ENCODE measurements around the gene EFNA5.

Gene EFNA5

DNA sequence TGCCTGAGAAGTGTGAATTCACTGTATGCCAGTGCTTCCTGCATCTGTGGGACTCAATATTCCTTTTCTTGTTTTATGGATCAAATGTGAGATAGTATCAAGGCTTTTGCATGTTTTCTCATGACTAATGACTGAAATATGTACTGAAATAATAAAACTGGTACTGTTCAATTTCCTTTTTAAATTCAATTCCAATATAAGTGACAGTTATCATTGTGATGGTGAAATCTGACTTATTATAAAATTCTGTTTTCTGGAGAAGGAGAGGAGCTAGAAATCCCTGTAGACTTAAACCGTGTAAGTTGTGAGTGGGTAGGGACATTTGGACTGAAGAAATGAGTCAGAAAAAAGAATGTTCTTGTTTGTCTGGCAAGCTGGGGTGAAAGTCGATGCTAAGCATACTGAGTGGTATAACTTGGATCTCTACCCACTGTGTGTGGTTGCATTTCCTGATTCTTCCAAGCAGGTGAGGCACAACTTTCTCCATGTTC lies 245.2 kb downstream of the EFNA5 start:
- Mint-ChIP-seq H3K4me3 (no peak overlapping the region), H3K9me3 (ENCODE audit: low read depth) (no peaks in the 10 kb centered on the region), H3K27me3 (peaks cover 3% of the 10 kb centered on the region), H3K4me1 (ENCODE audit: low read depth) (no peaks in the 10 kb centered on the region), H3K36me3 (no peaks in the 10 kb centered on the region), H3K27ac (no peak overlapping the region)

DNA sequence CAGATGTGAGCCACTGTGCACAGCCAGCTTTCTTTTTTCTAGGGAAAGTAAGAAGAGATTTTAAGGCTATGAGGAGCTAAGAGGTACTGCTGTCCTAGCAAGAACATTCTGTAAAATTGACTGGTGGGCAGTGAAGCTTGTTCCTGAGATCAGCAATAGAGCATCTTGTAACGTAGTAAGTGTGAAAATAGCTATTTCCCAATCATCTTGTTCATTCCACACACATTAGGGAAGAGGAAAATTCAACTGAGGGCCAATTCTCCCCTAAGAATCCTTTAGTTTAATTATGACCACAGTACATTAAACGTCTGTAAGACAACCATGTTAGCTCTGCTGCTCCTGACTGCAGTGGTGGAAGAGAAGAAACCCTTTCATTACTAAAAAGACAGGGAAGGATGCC lies 246.2 kb downstream of the EFNA5 start:
- Mint-ChIP-seq H3K4me1 (ENCODE audit: low read depth) (no peaks in the 10 kb centered on the region), H3K9me3 (ENCODE audit: low read depth) (no peaks in the 10 kb centered on the region), H3K27ac (no peak overlapping the region), H3K4me3 (no peak overlapping the region), H3K27me3 (peaks cover 3% of the 10 kb centered on the region), H3K36me3 (no peaks in the 10 kb centered on the region)

DNA sequence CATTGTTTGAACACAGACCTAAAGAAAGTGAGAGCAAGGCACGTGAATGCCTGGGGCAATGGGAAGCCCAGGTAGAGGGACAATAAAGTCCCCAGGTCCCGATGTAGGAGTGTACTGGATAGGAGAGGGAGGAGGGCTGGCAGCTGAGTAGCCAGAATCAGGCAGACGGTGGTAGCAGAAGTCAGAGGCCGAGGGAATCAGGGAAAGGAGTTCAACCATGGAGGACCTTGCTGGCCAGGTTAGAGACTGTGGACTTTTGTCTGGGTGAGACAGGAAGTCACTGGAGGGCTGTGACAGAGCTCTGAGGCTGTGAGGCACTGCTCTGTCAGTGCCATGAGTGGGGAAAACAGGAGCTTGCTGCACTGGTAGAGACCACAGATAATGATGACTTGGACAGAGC lies 248.2 kb downstream of the EFNA5 start:
- H3K9me3 Mint-ChIP-seq (ENCODE audit: low read depth) = no peaks in the 10 kb centered on the region

DNA sequence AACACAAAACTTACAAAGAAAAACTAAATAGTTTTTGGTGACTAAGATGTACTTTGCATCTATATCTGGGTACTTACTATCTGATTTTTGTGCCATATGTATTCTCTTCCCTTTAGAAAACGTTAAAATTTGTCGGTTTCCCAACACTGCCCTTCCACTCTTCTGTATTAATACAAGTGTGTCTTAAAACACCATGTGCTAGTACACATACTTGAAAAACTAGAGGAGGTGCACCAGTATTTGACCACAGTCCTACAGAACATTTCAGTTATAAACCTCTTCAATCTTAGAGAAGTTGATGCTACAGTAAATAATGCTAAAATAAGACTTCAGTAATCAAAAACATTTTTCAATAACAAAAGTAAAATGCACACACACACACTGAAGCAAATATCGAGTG lies 251.2 kb downstream of the EFNA5 start:
- no peaks in the 10 kb centered on the region for H3K9me3 Mint-ChIP-seq (ENCODE audit: low read depth)
- H3K27me3 Mint-ChIP-seq = peaks cover 1% of the 10 kb centered on the region
- H3K36me3 Mint-ChIP-seq = no peaks in the 10 kb centered on the region
- no peaks in the 10 kb centered on the region for H3K4me1 Mint-ChIP-seq (ENCODE audit: low read depth)
- no peak overlapping the region for H3K27ac Mint-ChIP-seq
- H3K4me3 Mint-ChIP-seq = no peak overlapping the region

More for the DNA sequence above, 248.2 kb downstream of the EFNA5 start:
- Mint-ChIP-seq H3K4me1 (ENCODE audit: low read depth) (no peaks in the 10 kb centered on the region), H3K4me3 (no peak overlapping the region), H3K36me3 (no peaks in the 10 kb centered on the region), H3K27ac (no peak overlapping the region), H3K27me3 (no peaks in the 10 kb centered on the region)

DNA sequence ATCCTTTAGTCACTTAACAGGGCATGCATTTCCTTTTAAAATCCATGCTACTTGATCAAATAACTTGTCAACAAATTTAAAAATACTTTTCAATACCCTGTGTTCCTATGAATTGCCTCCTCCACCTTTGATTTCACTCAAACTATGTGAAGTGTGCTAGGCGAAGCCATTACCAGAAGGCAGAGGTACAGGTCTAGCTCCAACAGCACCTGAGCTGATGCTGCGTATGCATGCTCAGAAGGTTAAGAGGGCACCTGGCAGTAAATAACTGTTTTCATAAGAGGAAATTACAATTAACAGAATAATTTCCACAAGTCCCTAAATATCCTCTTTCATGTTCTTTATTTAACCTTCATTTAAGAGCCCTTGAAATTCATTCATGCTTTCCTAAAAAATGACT lies 251.8 kb downstream of the EFNA5 start:
- Mint-ChIP-seq H3K4me3 (no peak overlapping the region), H3K27ac (no peak overlapping the region), H3K27me3 (peaks cover 3% of the 10 kb centered on the region), H3K4me1 (ENCODE audit: low read depth) (no peaks in the 10 kb centered on the region), H3K9me3 (ENCODE audit: low read depth) (no peaks in the 10 kb centered on the region), H3K36me3 (no peaks in the 10 kb centered on the region)

DNA sequence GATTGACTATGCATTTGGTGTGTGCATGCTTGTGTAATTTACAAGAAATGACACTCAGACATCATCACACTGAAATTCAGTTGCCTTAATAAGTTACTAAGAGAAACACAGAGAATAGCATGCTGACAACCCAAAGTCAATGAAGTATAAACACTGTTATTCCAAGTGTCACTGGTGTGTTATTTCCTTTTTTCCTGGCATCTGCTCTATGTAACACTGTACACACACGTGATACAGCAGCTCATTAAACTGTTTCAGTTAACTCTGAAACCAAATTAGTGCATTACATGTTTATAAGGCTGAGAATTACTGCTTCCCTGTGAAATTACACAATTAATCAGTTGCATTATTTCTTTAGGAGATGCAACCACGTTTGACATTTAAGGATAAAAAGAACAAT lies 252.7 kb downstream of the EFNA5 start:
- H3K27ac Mint-ChIP-seq = no peak overlapping the region
- no peaks in the 10 kb centered on the region for H3K4me1 Mint-ChIP-seq (ENCODE audit: low read depth)
- no peak overlapping the region for H3K4me3 Mint-ChIP-seq
- H3K36me3 Mint-ChIP-seq = no peaks in the 10 kb centered on the region
- peaks cover 3% of the 10 kb centered on the region for H3K27me3 Mint-ChIP-seq
- H3K9me3 Mint-ChIP-seq (ENCODE audit: low read depth) = no peaks in the 10 kb centered on the region

DNA sequence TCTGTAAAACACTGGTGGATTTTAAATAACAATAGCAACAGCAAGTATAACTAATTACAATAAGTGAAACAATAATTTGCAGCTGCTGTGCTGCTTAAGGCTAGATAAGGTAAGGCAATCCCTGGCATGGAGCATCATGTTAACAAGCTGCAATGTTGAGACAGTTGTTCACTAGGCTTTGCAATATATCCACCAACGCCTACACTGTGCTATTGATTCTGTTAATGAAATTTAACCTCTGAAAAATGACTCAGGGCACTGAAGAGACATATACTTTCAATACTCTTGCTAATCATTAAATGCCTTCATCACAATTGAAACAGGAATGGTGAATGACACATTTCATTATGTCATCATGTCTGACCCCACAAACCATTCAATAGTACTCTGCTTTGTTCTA lies 255.0 kb downstream of the EFNA5 start:
- no peaks in the 10 kb centered on the region for H3K4me1 Mint-ChIP-seq (ENCODE audit: low read depth)
- H3K36me3 Mint-ChIP-seq = no peaks in the 10 kb centered on the region
- no peak overlapping the region for H3K27ac Mint-ChIP-seq
- no peaks in the 10 kb centered on the region for H3K9me3 Mint-ChIP-seq (ENCODE audit: low read depth)
- H3K4me3 Mint-ChIP-seq = no peak overlapping the region
- peaks cover 3% of the 10 kb centered on the region for H3K27me3 Mint-ChIP-seq

DNA sequence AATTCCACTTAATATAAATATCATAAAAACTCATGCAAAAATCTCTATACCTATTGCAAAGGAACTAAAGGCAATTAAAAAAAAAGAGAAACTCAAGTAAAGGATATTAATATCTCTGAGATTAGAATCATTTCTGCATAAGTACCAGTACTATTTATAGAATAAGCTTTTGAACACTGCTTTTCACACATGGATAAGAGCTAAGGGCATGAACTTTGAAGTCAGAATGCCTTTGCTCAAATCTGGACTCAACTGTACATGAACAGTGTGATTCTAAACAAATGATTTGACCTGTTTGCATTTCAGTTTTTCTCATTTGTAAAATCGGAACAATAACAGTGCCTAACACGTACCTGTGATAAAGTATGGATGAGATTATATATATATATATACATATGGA lies 255.9 kb downstream of the EFNA5 start:
- Mint-ChIP-seq H3K9me3 (ENCODE audit: low read depth) (no peaks in the 10 kb centered on the region), H3K4me1 (ENCODE audit: low read depth) (no peaks in the 10 kb centered on the region), H3K36me3 (no peaks in the 10 kb centered on the region), H3K27ac (no peak overlapping the region), H3K4me3 (no peak overlapping the region), H3K27me3 (peaks cover 3% of the 10 kb centered on the region)

DNA sequence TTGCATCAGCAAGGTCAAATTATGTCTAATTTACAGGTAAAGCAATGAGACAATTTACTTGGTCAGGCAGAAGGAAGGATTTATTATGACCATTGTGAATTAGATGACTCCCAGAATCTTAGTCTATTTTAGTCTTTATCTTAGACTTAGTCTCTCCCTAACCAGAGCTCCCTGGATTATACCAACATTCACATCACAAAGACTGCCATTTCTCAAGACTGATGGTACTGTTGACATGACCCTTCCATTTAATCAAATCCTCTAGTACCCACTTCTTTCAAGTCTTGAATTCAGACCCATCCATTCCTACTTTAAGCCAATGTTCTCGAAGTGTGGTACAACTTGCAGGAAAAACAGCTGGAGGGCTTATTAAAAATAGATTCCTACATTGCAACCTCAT lies 257.0 kb downstream of the EFNA5 start:
- Mint-ChIP-seq H3K27me3 (peaks cover 3% of the 10 kb centered on the region), H3K4me1 (ENCODE audit: low read depth) (no peaks in the 10 kb centered on the region), H3K4me3 (no peak overlapping the region), H3K27ac (no peak overlapping the region), H3K9me3 (ENCODE audit: low read depth) (no peaks in the 10 kb centered on the region), H3K36me3 (no peaks in the 10 kb centered on the region)

DNA sequence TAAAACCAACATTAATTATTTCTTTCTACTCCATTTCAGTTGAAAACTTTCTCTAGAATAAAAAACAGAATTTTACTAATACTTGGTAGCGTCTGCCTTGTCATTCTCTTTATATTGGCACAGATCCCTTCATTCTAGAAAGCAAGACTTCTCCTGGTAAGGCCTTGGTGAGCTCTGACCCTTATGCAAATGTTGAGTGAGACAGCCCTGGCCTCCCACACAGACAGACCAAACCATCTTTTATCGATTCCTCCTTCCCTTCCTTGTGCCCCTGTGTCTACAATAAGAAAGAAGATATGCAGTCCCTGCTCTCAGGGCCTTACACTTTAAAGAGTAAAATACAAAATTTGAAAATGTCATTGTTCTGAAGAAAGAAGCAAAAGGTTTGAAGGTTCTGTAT lies 262.2 kb downstream of the EFNA5 start:
- H3K36me3 Mint-ChIP-seq = no peaks in the 10 kb centered on the region
- no peak overlapping the region for H3K4me3 Mint-ChIP-seq
- H3K27ac Mint-ChIP-seq = no peak overlapping the region
- peaks cover 2% of the 10 kb centered on the region for H3K27me3 Mint-ChIP-seq
- no peaks in the 10 kb centered on the region for H3K9me3 Mint-ChIP-seq (ENCODE audit: low read depth)
- no peaks in the 10 kb centered on the region for H3K4me1 Mint-ChIP-seq (ENCODE audit: low read depth)

DNA sequence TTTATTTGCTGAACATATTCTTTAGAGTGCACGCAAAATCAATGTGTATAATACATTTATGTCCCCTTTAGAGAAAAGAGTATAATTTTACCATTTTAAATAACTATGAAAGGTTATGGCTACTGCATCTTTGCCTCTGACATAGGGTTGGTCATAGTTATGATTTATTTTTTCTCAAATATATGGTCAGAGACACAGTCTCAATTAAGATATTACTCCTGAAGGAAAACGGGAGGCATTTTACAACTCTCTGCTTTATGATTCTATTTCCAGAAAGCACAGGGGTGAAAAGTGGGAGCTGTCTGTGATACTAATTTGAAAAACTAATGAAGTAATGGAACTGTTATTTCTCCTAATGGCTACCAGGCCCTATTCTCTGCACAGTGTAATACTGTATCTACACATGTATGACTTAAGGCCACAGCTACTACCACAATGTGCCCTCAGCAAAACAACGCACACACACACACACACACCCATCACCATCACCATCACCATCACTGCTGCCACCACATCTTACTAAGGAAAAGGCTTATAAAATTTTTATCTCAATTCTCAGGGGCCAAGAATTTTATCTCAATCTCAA lies 262.9 kb downstream of the EFNA5 start:
- Mint-ChIP-seq H3K27me3 (peaks cover 2% of the 10 kb centered on the region), H3K4me1 (ENCODE audit: low read depth) (no peaks in the 10 kb centered on the region), H3K27ac (no peak overlapping the region), H3K9me3 (ENCODE audit: low read depth) (no peaks in the 10 kb centered on the region), H3K36me3 (no peaks in the 10 kb centered on the region), H3K4me3 (no peak overlapping the region)

DNA sequence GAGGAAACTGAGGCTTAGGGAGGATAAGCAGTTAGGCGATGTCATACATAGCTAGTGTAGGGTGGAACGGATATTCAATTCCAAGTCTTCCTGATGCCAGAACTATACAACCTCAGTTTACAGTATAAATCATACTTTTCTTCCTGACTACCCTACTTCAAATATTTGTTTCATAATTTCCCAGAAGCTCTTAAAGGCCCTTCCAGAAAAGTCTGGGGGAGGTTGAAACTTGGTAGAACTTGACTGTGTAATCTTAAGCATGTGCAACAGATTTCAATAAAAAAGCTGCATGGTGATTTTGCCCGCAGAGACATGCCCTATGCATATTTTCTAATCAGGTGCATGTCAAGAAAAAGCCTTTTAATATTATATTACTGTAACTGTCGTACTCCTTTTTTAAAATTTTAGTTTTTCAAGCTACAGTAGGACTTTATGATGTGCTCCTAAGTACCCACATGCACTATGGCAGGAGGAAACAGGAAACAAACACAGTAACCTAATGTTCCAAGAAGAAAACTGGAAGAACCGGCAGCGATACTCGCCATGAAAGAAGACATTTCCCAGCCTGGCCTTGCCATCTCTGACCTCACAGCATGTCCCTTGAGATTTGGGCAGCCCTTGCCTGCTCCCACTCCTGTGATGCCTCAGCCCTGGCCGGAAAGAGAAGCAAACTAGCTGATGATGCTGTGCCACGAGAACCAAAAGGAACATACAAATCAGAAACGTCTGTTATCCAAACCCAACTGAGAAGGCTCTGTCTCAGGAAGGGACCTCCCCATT lies 266.0 kb downstream of the EFNA5 start:
- H3K4me3 Mint-ChIP-seq = no peak overlapping the region
- H3K9me3 Mint-ChIP-seq (ENCODE audit: low read depth) = no peaks in the 10 kb centered on the region
- no peaks in the 10 kb centered on the region for H3K36me3 Mint-ChIP-seq
- H3K27ac Mint-ChIP-seq = no peak overlapping the region
- H3K27me3 Mint-ChIP-seq = peaks cover 4% of the 10 kb centered on the region
- no peaks in the 10 kb centered on the region for H3K4me1 Mint-ChIP-seq (ENCODE audit: low read depth)

DNA sequence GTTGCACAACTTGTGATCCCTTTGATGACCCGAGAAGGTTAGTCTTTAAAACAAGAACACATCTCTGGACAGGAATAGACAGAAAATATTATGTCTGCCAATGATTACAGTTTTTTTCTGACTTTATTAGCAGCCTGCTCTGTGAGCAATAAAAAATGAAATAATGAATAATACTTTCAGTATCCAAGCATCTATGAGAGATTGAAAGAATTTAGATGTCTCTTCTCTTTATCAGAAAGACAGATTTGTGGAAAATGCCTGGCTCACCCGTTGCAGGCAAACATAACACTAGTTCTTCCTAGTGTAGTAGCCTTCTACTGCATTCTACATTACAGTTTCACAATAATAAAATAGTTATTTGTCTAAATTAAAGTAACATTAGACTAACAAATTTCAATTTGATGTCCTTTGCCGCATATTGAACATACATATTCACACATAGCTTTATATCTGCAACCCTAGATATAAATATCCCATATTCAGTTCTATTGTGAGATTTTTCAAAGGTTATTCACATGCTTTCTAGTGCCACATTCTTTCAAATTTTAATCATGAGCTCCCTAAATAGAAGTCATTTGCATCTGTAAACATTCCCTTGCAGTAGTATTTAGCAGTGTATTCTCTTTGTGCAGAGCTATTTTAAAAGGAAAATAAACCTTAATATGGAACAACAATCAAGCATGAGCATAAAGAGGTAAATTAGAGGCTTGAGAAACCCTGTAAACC lies 267.3 kb downstream of the EFNA5 start:
- H3K9me3 Mint-ChIP-seq (ENCODE audit: low read depth) = no peaks in the 10 kb centered on the region
- no peaks in the 10 kb centered on the region for H3K4me1 Mint-ChIP-seq (ENCODE audit: low read depth)
- H3K27me3 Mint-ChIP-seq = peaks cover 4% of the 10 kb centered on the region
- no peak overlapping the region for H3K27ac Mint-ChIP-seq
- H3K36me3 Mint-ChIP-seq = no peaks in the 10 kb centered on the region
- H3K4me3 Mint-ChIP-seq = no peak overlapping the region

DNA sequence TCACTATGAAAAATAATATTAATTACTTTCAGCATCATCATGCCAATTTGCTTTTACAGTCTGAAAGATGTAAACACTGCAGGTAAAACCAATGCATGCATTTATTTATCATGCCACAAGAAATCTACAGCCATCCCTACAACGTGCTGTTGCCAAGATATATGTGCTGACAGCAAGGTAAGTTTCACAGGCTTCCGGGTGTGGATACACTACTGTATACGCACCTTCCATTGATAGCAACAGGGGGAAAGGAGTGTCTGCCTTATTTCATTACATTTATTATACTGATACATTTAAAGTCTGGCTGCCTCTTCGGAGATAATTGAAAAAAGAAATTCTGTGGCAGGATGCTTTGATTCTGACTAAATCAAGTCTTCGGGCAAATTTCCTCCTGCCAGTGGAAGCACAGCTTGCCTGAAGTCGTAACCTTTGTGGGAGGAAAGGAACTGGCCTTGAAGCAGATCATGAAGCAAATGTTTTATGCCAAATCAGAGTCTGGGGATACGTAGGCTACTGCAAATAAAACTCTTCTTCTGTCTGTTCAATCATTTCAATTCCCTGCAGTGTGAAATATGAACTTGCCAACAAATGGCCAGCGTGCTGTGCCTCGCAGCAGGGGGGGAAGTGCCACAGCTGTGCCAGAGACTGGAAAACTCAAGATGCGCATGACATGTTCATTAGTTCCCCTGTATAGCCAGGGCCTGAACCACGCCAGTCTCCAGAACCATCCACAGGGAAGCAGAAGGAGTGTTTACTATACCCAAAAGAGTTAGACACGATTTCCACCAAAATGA lies 268.1 kb downstream of the EFNA5 start:
- Mint-ChIP-seq H3K4me3 (no peak overlapping the region), H3K27ac (no peak overlapping the region), H3K9me3 (ENCODE audit: low read depth) (no peaks in the 10 kb centered on the region), H3K36me3 (no peaks in the 10 kb centered on the region), H3K4me1 (ENCODE audit: low read depth) (no peaks in the 10 kb centered on the region), H3K27me3 (peaks cover 7% of the 10 kb centered on the region)

Data from activated naive CD8-positive, alpha-beta T cell (primary cell).